DLD1 (cell line): Measurements from ENCODE around the gene B4GALNT2.
"Not testable (repeated sequence)": the region's sequence is repeated elsewhere in the genome, so short reads cannot be mapped to it uniquely, and the experiment has no call there.

ENCODE experiments used
- in situ Hi-C: cut with HindIII; loops from 2 replicates; pipeline ENCODE4 v1.10.0; 2017; ENCODE audit warnings: low sequenced_read_pairs

The B4GALNT2 gene

DNA sequence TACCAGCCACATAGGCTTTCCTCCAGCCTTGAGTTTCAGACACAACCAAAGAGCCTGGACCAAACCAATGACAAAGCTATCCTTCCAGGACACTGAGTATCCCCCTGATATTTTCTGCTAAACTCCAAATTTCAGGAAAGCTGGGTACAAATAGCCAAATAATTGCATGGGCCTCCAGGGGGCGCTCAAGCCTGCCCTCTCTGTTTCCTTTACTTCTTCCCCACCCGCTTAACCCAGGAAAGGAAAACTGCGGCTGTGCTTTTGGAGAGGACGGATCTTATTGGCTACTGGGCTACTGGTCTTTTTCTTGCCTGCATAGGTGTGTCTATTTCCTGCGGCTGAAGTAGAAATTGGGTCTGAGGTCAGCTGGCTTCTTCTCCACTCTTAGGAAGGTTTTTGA, 47.7 kb downstream of the B4GALNT2 start:
- in situ Hi-C loops = no loop called here

- in situ Hi-C loops = no loop called here
Measured at GRCh38 chr17:49180998-49181635, 48.5 kb downstream of the B4GALNT2 start.

GRCh38 chr17:49183341-49183740, 50.8 kb downstream of the B4GALNT2 start:
- in situ Hi-C loops = no loop called here

- in situ Hi-C loops = no loop called here
Measured at GRCh38 chr17:49183801-49184200, 51.2 kb downstream of the B4GALNT2 start.

DNA sequence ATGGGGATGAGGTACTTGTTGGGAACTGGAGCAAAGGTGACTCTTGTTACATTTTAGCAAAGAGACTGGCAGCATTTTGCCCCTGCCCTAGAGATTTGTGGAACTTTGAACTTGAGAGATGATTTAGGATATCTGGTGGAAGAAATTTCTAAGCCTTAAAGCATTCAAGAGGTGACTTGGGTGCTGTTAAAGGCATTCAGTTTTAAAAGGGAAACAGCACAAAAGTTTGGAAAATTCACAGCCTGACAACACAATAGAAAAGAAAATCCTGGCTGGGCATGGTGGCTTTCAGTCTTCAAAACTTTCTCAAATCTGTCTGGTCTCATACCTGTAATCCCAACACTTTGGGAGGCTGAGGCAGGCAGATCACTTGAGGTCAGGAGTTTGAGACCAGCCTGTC, 52.0 kb downstream of the B4GALNT2 start:
- in situ Hi-C loops = not testable (repeated sequence)

DNA sequence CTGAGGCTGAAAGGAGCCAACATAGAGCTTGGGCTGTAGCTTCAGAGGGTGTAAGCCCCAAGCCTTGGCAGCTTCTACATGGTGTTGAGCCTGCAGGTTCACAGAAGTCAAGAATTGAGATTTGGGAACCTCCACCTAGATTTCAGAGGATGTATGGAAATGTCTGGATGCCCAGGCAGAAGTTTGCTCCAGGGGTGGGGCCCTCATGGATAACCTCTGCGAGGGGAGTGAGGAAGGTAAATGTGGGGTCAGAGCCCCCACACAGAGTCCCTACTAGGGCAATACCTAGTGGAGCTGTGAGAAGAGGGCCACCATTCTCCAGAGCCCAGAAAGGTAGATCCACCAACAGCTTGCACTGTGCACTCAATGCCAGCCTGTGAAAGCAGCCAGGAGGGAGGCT, 52.8 kb downstream of the B4GALNT2 start:
- in situ Hi-C loops = not testable (repeated sequence)

GRCh38 chr17:49187301-49187700, 54.7 kb downstream of the B4GALNT2 start:
- in situ Hi-C loops = no loop called here

- in situ Hi-C loops = no loop called here
Measured at GRCh38 chr17:49190932-49191331, 58.4 kb downstream of the B4GALNT2 start.

GRCh38 chr17:49191409-49191916, 58.9 kb downstream of the B4GALNT2 start:
- in situ Hi-C loops = no loop called here

DNA sequence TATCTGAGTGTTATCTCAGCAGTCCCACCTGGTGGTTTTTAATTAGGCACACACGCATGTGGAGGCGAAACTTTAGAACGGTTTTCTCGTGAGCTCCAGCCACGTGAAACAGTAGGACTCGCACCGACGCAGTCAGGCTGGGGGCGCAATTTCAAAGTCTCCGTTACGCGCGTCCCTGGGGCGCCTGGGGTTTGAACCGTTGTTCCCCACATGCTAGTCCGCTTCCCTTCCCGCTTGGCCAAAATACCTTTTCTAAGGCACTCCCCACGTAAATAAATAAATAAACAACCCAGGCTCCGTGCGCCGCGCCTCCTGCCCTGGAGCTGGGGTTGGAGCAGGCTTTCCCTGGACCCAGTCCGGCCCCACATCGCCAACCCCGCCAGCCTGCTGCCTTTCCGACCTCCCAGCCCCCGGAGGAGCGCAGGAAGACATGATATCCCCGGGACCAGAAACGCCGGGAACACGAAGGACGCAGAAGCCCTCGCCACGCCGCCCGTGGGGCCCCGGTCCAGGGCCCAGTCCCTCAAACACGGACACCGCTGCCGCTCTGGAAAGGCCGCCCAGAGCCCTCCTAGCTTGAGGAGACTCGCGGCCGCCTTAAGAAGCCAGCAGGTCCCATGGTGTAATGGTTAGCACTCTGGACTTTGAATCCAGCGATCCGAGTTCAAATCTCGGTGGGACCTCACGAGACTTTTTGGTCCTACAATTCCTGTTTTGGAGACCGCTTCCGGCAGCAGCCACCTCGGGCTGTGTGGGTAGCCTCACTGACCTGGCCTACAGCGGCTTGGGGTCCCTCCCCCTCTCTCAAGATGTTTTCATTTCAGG, 59.6 kb downstream of the B4GALNT2 start:
- in situ Hi-C loops = no loop called here

DNA sequence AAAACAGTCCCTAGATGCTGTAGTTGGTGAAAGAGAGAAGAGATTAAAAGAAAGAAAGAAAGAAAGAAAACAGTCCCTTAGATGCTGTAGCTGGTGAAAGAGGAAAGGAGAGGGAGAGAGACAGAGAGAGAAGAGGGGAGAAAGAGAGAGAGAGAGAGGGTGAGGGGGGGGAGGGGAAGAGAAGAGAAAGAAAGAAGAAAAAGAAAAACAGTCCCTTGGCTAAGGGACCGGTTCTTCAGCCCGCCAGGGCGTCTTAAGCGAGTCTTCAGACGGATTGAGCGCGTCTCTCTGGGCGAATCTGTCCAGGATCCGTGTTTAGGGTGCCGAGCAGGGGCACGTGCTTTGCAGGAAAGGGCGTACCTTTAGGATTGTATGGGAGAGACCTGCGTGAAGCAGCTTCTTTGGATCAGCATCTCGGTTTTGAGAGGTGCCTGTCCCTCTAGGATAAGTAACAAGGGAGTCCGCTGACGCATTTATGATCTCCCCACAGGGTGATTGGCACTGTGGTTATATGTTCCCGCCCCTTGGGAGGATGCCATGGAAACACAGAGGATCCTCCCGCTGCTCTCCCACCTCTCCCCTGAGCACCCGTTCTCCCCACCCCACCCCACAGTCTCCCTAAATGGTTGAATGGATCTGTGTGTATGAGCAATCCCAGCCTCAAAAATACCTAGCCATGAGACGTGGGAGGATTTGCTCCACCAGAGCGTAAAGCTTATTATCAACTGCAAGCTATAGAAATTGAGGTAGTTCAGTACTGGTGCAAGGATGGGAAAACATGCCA, 61.1 kb downstream of the B4GALNT2 start:
- in situ Hi-C loops = no loop called here

DNA sequence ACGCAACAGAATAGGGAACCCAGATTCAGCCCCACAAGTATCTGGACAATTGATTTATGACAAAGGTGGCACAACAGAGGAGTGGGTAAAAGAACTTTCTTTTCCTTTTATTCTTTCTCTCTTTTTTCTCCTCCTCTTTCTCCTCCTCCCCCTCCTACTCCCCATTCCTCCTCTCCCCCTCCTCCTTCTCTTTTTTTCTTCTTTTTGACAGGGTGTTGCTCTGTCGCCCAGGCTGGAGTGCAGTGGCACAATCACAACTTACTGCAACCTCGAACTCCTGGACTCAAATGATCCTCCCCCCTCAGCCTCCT, 61.7 kb downstream of the B4GALNT2 start:
- in situ Hi-C loops = no loop called here

DNA sequence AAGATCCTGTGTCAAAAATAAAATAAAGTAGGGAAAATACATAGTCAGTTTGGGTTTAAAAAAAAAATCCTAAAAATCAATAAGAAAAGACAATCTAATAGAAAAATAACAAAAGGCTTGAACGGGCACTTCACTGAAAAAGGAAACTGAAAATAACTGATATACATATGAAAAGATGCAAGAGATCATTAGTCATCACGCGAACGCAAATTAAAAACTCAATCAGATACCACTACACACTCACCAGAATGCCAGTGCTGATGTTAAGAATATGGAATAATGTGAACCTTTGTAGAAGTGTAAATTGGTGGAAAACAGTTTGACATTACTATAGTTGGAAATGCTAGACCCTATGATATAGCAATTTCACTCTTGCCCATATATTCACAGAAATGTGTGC, 63.2 kb downstream of the B4GALNT2 start:
- in situ Hi-C loops = no loop called here

DNA sequence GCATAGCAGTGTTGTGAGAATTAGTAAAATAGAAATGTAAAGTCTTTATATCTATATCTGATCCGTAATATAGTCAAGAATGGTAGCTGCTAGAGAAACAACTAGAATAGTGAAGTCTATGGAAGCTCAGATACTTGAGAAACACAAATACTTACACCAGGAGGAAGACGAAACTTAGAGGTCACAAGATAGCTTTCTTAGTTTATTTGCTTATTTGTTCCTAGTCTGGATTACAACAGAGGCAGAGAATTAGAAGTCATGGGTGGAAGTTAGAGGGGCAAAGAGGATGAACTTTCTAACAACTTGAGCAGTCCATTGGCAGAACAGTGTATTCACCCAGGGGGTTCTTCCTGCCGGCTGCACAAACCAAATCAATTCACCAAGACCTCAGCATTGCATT, 64.0 kb downstream of the B4GALNT2 start:
- in situ Hi-C loops = no loop called here

DNA sequence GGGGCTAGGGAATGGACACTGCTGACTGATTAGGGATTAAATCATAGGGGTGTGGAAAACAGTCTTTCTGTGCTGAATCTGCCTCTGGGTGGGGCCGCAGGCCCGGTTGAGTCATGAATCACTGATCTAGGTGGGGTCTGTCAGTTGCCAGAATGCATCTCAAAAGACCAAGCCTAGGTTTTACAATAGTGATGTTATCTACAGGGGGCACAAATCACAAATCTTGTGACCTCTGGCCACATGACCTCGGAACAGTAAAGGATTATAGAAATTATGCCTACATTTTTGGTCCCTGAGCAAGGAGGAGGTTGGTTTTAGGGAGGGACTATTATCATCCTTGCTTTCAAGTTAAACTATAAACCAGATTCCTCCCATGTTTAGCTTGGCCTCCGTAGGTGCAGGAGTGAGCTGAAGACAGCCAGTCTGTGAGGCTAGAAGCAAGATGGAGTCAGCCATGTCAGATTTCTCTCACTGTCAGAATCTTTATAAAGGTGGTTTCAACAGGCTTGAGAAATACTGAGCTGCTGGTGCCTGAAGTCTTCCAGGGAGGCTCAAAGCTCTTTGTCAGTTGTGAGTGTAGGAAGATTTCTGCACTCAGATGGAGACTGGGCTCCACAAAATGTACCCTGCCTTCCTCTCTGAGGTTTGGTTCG, 64.9 kb downstream of the B4GALNT2 start:
- in situ Hi-C loops = no loop called here

DNA sequence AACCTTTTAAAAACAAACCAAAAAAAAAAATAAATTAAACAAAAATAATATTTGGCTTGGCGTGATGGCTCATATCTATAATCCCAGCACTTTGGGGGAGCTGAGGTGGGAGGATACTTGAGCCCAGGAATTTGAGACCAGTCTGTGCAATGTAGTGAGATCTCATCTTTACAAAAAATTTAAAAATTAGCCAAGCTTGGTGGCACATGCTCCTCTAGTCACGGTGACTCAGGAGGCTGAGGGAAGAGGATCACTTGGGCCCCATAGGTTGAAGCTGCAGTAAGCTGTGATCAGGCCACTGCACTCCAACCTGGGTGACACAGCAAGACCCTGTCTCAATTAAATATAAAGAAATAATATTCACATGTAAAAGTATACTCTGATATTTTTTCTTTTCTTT, 65.6 kb downstream of the B4GALNT2 start:
- in situ Hi-C loops = no loop called here

DNA sequence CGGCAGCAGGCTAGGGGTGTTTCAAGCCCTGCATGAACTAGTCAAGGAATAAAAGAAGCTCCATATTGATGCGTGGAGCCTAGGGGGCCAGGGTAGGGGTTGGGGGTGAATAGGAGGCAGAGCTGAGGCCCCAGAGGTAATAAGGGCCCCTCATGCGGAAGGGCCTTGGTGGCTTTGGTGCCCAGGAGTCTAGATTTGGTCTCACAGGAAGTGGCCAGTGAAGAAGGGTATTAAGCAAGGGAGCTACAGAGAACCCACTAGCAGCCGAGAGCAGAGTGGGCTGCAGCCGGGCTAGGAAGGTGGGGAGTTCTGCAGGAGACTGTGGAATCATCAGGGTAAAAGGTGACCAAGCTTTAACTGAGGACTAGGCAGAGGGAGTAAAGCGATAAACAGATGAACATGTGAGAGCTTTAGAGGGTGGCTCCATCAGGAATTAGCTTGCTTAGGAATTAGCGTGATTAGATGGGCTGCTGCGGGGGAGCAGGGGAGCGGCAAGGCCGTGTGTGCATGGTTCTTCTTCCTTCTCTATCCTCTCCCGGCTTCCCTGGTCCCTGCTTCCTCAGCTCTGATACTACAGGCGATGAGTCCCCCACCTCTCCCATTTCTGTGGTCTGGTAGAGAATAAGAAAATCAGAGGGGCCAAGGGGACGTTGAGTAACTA, 68.0 kb downstream of the B4GALNT2 start:
- in situ Hi-C loops = no loop called here

DNA sequence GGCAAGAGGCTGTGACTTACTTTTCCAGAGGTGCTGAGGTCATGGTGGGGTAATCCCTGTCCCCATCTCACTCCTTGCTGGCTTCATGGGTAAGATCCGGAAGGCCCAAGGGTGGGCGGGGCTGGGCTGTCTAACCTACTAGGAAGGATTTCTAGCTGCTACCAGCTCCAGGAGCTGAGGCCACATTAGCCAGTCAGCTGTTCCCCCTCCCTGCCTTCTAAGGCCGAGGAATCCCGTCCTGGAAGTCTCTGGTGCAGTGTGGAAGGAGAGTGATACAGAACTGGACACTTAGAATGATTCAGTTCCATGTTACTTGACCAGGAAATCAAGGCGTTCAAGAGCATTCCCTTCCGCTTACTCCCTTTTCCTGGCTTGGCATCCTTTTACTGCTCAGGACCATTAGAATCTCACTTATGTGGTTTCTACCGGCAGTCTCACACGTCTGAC, 68.9 kb downstream of the B4GALNT2 start:
- in situ Hi-C loops = no loop called here

DNA sequence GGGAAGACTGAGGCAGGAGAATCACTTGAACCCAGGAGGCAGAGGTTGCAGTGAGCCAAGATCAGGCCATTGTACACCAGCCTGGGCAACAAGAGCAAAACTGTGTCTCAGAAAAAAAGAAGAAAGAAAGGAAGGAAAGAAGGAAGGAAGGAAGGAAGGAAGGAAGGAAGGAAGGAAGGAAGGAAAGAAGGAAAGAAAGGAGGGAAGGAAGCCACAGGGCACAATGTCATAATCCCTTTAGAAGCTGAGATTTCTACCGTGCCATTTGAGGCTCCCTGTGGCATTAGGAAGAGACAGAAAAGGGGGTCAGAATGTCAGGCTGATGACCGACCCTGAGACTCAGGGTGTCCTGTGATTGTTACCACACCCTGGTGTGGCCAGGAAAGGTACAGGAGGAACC, 71.2 kb downstream of the B4GALNT2 start:
- in situ Hi-C loops = no loop called here

- in situ Hi-C loops = no loop called here
Measured at GRCh38 chr17:49204516-49204915, 71.9 kb downstream of the B4GALNT2 start.
